Neural crest cell (in vitro differentiated cells): Measurements from ENCODE around the gene RAB3GAP2. TPM values are rescaled to one million over a fixed set of nuclear protein-coding genes. Genes with fewer than 3 reads are reported as not detected.
A peak's percentile ranks its signal among the peaks of the same experiment; 100 is the strongest.
"Not testable (repeated sequence)": the region's sequence is repeated elsewhere in the genome, so short reads cannot be mapped to it uniquely, and the experiment has no call there.

Experiments used
- DNase-seq: peaks from one replicate; pipeline ENCODE4 v3.0.0; 2021; ENCODE audit warnings: low read depth, mixed read lengths, low spot score
- H3K27ac Mint-ChIP-seq: one replicate; pipeline ENCODE4 v1.8.0; 2021; ENCODE audit warnings: mild to moderate bottlenecking, mixed read lengths; ENCODE audit not compliant: unreplicated experiment
- H3K27me3 Mint-ChIP-seq: 2 replicates; pipeline ENCODE4 v1.8.0; 2021; ENCODE audit warnings: low read depth, mild to moderate bottlenecking, mixed read lengths
- H3K36me3 Mint-ChIP-seq: 2 replicates; pipeline ENCODE4 v1.8.0; 2021; ENCODE audit warnings: low read depth, mild to moderate bottlenecking, mixed read lengths
- H3K4me1 Mint-ChIP-seq: 2 replicates; pipeline ENCODE4 v1.8.0; 2021; ENCODE audit warnings: mixed read lengths
- H3K4me3 Mint-ChIP-seq: one replicate; pipeline ENCODE4 v1.8.0; 2021; ENCODE audit warnings: mild to moderate bottlenecking, mixed read lengths
- H3K9me3 Mint-ChIP-seq: 2 replicates; pipeline ENCODE4 v1.8.0; 2021; ENCODE audit warnings: mixed read lengths
- total RNA-seq: library from RNA; stranded (reverse); gene quantifications from 2 replicates; pipeline ENCODE4 v1.2.1, GENCODE V29; 2021
- TF ChIP-seq, protein P1 (sequence below): fragments of 200-600 bp; sonication (generic); conservative IDR thresholded peaks from 2 replicates; pipeline ENCODE4 v1.5.0; 2021; ENCODE audit warnings: antibody characterized with exemption, mild to moderate bottlenecking

The RAB3GAP2 gene
- total RNA-seq, 1 donor from 2014 or later = 36.4 TPM

DNA sequence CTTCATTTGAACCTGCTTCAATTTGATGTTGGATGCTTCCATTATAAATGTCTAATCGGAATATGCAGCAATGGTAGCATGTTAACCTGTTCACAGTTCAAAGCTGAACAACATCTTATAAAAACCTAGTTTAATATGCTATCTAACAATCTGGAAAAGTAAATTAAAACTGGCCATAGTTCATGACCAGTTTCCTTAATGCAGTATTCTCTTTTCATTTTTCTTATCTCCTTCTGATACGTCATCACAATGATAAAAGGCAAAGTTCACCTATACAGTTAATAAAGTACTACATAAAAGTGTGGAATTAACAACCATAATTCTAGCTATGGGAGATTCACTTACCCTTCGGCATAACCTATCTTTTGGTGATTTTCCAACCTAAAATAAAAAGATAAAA is 113.2 kb downstream of the RAB3GAP2 start:
- Mint-ChIP-seq H3K9me3 (no peaks in the 10 kb centered on the region), H3K27me3 (no peaks in the 10 kb centered on the region), H3K4me1 (peaks cover 13% of the 10 kb centered on the region), H3K27ac (no peak overlapping the region), H3K4me3 (no peak overlapping the region), H3K36me3 (peaks cover 23% of the 10 kb centered on the region)
- DNase-seq = no peak
- TF ChIP-seq, protein P1, sequence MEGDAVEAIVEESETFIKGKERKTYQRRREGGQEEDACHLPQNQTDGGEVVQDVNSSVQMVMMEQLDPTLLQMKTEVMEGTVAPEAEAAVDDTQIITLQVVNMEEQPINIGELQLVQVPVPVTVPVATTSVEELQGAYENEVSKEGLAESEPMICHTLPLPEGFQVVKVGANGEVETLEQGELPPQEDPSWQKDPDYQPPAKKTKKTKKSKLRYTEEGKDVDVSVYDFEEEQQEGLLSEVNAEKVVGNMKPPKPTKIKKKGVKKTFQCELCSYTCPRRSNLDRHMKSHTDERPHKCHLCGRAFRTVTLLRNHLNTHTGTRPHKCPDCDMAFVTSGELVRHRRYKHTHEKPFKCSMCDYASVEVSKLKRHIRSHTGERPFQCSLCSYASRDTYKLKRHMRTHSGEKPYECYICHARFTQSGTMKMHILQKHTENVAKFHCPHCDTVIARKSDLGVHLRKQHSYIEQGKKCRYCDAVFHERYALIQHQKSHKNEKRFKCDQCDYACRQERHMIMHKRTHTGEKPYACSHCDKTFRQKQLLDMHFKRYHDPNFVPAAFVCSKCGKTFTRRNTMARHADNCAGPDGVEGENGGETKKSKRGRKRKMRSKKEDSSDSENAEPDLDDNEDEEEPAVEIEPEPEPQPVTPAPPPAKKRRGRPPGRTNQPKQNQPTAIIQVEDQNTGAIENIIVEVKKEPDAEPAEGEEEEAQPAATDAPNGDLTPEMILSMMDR = no peak

- Mint-ChIP-seq H3K4me1 (peaks cover 13% of the 10 kb centered on the region), H3K36me3 (peaks cover 26% of the 10 kb centered on the region)
- H3K27me3 Mint-ChIP-seq, H3K4me3 Mint-ChIP-seq, H3K27ac Mint-ChIP-seq, H3K9me3 Mint-ChIP-seq, DNase-seq: not testable (repeated sequence)
Measured at GRCh38 chr1:220158530-220158929, 113.7 kb downstream of the RAB3GAP2 start.

DNA sequence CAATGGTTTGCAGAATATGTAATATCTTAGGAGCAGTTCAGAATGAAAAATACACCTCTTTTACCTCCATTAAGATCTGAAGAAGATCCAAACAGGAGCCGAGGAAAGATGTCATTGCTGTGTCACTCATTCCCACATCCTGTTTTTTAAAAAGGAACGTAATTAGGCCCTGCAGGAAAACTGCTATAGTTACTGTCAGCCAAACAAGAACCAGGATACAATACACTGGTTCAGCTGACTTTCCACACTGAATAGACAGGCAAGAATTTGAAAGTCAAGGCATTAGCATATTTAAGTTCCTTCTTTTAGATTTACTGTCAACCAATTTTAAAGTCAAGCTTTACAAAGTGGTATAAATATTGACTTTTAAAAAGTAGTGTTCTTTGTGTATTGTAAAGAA is 114.5 kb downstream of the RAB3GAP2 start:
- no peak for DNase-seq
- Mint-ChIP-seq H3K27ac (no peak overlapping the region), H3K36me3 (peaks cover 29% of the 10 kb centered on the region), H3K9me3 (no peaks in the 10 kb centered on the region), H3K4me3 (no peak overlapping the region), H3K27me3 (no peaks in the 10 kb centered on the region), H3K4me1 (peaks cover 13% of the 10 kb centered on the region)
- TF ChIP-seq, protein P1 = no peak

GRCh38 chr1:220156620-220157146 is 115.6 kb downstream of the RAB3GAP2 start:
- DNase-seq = no peak
- Mint-ChIP-seq H3K4me3 (no peak overlapping the region), H3K27me3 (no peaks in the 10 kb centered on the region), H3K27ac (no peak overlapping the region), H3K36me3 (peaks cover 29% of the 10 kb centered on the region), H3K4me1 (peaks cover 15% of the 10 kb centered on the region), H3K9me3 (no peaks in the 10 kb centered on the region)
- TF ChIP-seq, protein P1 = no peak

DNA sequence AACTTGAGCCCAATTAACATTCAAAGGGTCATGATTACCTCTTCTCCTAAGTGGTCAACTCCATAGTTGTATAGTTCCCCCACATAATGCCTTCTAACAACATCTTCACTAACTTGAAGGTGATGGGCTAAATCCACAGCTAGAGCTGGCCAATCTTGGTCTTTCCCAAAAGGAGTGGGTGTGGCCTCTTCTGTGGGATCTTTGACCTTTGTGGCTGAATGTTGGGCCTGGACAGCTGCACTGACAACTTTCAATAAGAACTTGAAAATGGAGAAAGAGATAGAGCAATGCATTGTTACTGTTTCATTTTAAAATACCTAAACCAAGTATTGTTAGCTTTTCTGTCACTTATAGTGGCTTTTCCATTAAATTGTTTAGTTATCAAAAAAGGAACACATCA is 119.1 kb downstream of the RAB3GAP2 start:
- peaks cover 23% of the 10 kb centered on the region for H3K36me3 Mint-ChIP-seq
- TF ChIP-seq, protein P1 = no peak
- DNase-seq = no peak
- no peaks in the 10 kb centered on the region for H3K27me3 Mint-ChIP-seq
- H3K4me3 Mint-ChIP-seq = no peak overlapping the region
- H3K27ac Mint-ChIP-seq = no peak overlapping the region
- H3K9me3 Mint-ChIP-seq = no peaks in the 10 kb centered on the region
- peaks cover 14% of the 10 kb centered on the region for H3K4me1 Mint-ChIP-seq

- no peaks in the 10 kb centered on the region for H3K9me3 Mint-ChIP-seq
- no peak overlapping the region for H3K4me3 Mint-ChIP-seq
- H3K27ac Mint-ChIP-seq = peak overlapping the region; percentile 82
- TF ChIP-seq, protein P1 = no peak
- H3K27me3 Mint-ChIP-seq = no peaks in the 10 kb centered on the region
- peaks cover 6% of the 10 kb centered on the region for H3K4me1 Mint-ChIP-seq
- DNase-seq = no peak
- peaks cover 19% of the 10 kb centered on the region for H3K36me3 Mint-ChIP-seq
Measured at GRCh38 chr1:220151454-220151853, 120.8 kb downstream of the RAB3GAP2 start.
